ENCODE data around the gene GPC3.

GRCh38 chrX:133535066-133535465 lies 450.3 kb downstream of the GPC3 start:
- TF ChIP-seq CTCF (conservative IDR thresholded peaks at IDR 0.05 in 1 of 2, IDR thresholded peaks at IDR 0.05 in 1 of 2; ENCODE audit: extremely low read depth in 1 of 2, insufficient read depth in 1 of 2, low read depth in 1 of 2, low read length in 2 of 2), result no peak
- TF ChIP-seq EZH2 (IDR thresholded peaks at IDR 0.05; ENCODE audit: borderline replicate concordance, low read length), result no peak
